ENCODE results near the gene PLEKHA6. TPM values are rescaled to one million over a fixed set of nuclear protein-coding genes. Genes with fewer than 3 reads are reported as not detected.

PLEKHA6 gene
- total and polyA plus RNA-seq, 2 of the 8 experiments (the other 6 are each of a cell fraction or from before 2014, with no cell fraction given) = 4.8 to 20.2 TPM

DNA sequence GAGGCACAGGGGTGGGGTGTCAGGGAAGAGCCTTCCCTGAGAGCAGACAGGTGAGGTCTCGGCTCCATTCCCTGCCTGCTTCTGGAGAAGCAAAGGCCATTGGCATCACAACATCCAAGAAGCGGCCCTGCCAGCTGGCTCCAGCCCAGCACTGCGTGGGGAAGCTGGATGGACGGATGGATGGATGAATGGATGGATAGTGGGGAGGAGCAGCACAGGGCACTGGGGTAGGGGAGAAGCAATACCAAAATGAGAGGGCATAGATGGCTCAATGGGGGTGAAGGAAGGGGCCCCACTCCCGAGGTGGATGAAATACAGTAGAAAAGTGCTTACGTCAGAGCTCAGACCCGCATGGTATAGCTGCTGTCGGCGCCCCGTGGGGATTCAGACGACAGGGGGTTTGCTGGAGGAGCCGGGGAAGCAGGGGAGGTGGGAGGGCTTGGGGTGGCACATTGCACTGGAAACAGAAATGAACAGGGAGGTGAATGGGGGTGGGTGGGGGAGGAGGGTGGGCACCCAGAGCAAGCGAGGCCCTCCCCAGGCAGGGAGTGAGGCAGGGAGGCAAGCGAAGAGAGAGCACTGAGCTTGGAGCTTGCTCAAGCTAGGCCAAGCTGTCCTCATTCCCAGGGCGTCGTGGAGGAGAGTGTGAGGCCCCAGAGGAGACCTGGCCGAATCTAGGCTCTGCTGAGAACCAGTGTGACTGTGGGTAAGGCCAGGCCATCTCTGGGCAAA lies 136.4 kb downstream of the PLEKHA6 start (continued):
- TF ChIP-seq JUND (IDR thresholded peaks at IDR 0.05; ENCODE audit: low read length) = no peak
- TF ChIP-seq CREB1 (IDR thresholded peaks at IDR 0.05) = no peak
- no peak for TF ChIP-seq CEBPB (IDR thresholded peaks at IDR 0.05; ENCODE audit: low read depth, low read length)
- TF ChIP-seq SIRT6 (IDR thresholded peaks at IDR 0.05; ENCODE audit: low read length) = no peak
- TF ChIP-seq BCL11A (IDR thresholded peaks at IDR 0.05; ENCODE audit: low read depth in 2 of 2, low read length in 2 of 2) = no peak
- TF ChIP-seq SIN3A (conservative IDR thresholded peaks at IDR 0.05 in 1 of 2, IDR thresholded peaks at IDR 0.05 in 1 of 2; ENCODE audit: low read depth in 1 of 2, low read length in 2 of 2) = no peak
- no peak for TF ChIP-seq RAD21 (IDR thresholded peaks at IDR 0.05 in 1 of 2, conservative IDR thresholded peaks at IDR 0.05 in 1 of 2; ENCODE audit: low read depth in 2 of 2, low read length in 2 of 2)
